Naive thymus-derived CD4-positive, alpha-beta T cell (primary cell): ENCODE data around the gene SEMA6A. TPM values are rescaled to one million over a fixed set of nuclear protein-coding genes. Genes with fewer than 3 reads are reported as not detected.
"Not testable (repeated sequence)": the region's sequence is repeated elsewhere in the genome, so short reads cannot be mapped to it uniquely, and the experiment has no call there.

Source experiments
- ATAC-seq: fragments of 150-1000 bp; cut with Tn5 transposase; 2 replicates; pipeline ENCODE4 v1.10.0; 2021; ENCODE audit warnings: mild to moderate bottlenecking, moderate library complexity
- CTCF ChIA-PET: fragments of 350-600 bp; sonication (Branson Sonifier 250); formaldehyde crosslinking; loops from one replicate; lab custom pipeline; 2021; ENCODE audit warnings: antibody characterized with exemption; lab: Charles Lee
- POLR2A ChIA-PET: fragments of 350-600 bp; sonication (Branson Sonifier 250); formaldehyde crosslinking; loops from one replicate; lab custom pipeline; 2021; ENCODE audit warnings: antibody characterized with exemption, inconsistent platforms; lab: Charles Lee
- DNase-seq, 9 donors: peaks; one replicate each; pipeline versions ENCODE4 v3.0.0 to v3.0.0-alpha.2; 2020 to 2022; ENCODE audit warnings: mixed read lengths in 1 of 9
- H3K27ac ChIP-seq: one replicate; pipeline ENCODE4 v1.7.0; 2013; ENCODE audit warnings: mild to moderate bottlenecking, low read depth, low read length, moderate library complexity
- H3K27me3 ChIP-seq, 2 donors: one replicate each; pipeline ENCODE4 v1.7.0; 2013; ENCODE audit warnings: low read length in 2 of 2, mild to moderate bottlenecking in 2 of 2, moderate library complexity in 2 of 2; ENCODE audit not compliant: control insufficient read depth in 2 of 2, insufficient read depth in 2 of 2
- H3K36me3 ChIP-seq, 3 experiments: 1 replicate in 2 of 3; 2 replicates in 1 of 3; pipeline ENCODE4 v1.7.0; 2013; ENCODE audit warnings: low read length in 3 of 3, mild to moderate bottlenecking in 3 of 3, moderate library complexity in 1 of 3; ENCODE audit not compliant: insufficient read depth in 3 of 3, control insufficient read depth in 2 of 3
- H3K4me1 ChIP-seq, 2 donors: one replicate each; pipeline ENCODE4 v1.7.0; 2013; ENCODE audit warnings: low read length in 2 of 2, mild to moderate bottlenecking in 2 of 2, moderate library complexity in 1 of 2; ENCODE audit not compliant: control insufficient read depth in 2 of 2, insufficient read depth in 2 of 2
- H3K4me3 ChIP-seq: 2 replicates; pipeline ENCODE4 v1.7.0; 2013; ENCODE audit warnings: mild to moderate bottlenecking, low read length
- H3K9me3 ChIP-seq, 3 experiments: 1 replicate in 2 of 3; 2 replicates in 1 of 3; pipeline ENCODE4 v1.7.0; 2013; ENCODE audit warnings: low read length in 3 of 3; ENCODE audit not compliant: control insufficient read depth in 2 of 3
- H3K27ac Mint-ChIP-seq, 9 donors: one replicate each; pipeline ENCODE4 v1.8.0; 2020 to 2022; ENCODE audit warnings: mixed read lengths in 9 of 9, mild to moderate bottlenecking in 8 of 9, moderate library complexity in 5 of 9, inconsistent platforms in 2 of 9
- H3K27me3 Mint-ChIP-seq, 5 donors: one replicate each; pipeline ENCODE4 v1.8.0; 2021 to 2022; ENCODE audit warnings: mixed read lengths in 5 of 5, mild to moderate bottlenecking in 1 of 5
- H3K36me3 Mint-ChIP-seq, 5 donors: one replicate each; pipeline ENCODE4 v1.8.0; 2020 to 2022; ENCODE audit warnings: mixed read lengths in 5 of 5, mild to moderate bottlenecking in 3 of 5, inconsistent platforms in 1 of 5
- H3K4me1 Mint-ChIP-seq, 7 donors: one replicate each; pipeline ENCODE4 v1.8.0; 2020 to 2022; ENCODE audit warnings: mixed read lengths in 7 of 7, mild to moderate bottlenecking in 3 of 7, inconsistent platforms in 1 of 7
- H3K4me3 Mint-ChIP-seq, 10 donors: one replicate each; pipeline ENCODE4 v1.8.0; 2020 to 2022; ENCODE audit warnings: mild to moderate bottlenecking in 10 of 10, mixed read lengths in 10 of 10, moderate library complexity in 6 of 10, inconsistent platforms in 2 of 10
- H3K9me3 Mint-ChIP-seq, 11 donors: one replicate each; pipeline ENCODE4 v1.8.0; 2020 to 2022; ENCODE audit warnings: mixed read lengths in 11 of 11, mild to moderate bottlenecking in 4 of 11, inconsistent platforms in 1 of 11, moderate library complexity in 1 of 11
- intact Hi-C, 2 donors: fragments of 100-400 bp; cut with micrococcal nuclease; formaldehyde crosslinking; loops; one replicate each; pipeline ENCODE4 v1.15.1; 2023
- polyA plus RNA-seq, 2 donors: library from polyadenylated mRNA; unstranded; fragments of 300-500 nt; fragmentation: Illumina TruSeq; gene quantifications; one replicate each; pipeline ENCODE4 v1.2.3, GENCODE V29; 2021
- total RNA-seq, 6 experiments: library from RNA in 5 of 6; stranded (reverse) in 5 of 6; gene quantifications; 1 replicate in 5 of 6; 2 replicates in 1 of 6; pipeline ENCODE4 v1.2.3 and lab custom pipeline; 2021 to 2026

Gene SEMA6A
- total and polyA plus RNA-seq, 7 experiments from 2014 or later = 0.87 to 1.5 TPM; not detected in 5

DNA sequence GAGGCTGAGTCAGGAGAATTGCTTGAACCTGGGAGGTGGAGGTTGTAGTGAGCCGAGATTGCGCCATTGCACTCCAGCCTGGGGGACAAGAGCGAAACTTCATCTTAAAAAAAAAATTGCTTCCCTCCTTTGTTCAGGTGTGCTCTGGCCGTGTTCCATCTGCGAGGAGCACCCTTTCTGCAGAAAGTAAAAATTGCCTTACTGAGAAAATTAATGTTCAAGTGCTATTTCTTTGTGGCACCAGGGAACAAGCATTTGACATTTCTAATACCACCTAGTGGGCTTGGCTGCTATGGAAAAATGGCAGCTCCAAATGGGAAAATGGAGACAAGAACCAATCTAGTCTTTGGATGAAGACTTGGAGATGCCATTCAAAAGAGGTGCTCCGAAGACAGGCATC lies 29.2 kb downstream of the SEMA6A start:
- H3K9me3 ChIP-seq = peaks cover 0 to 15% (median 0%) of the 10 kb centered on the region in 3 experiments
- H3K36me3 ChIP-seq, DNase-seq, H3K4me3 ChIP-seq, H3K27ac Mint-ChIP-seq, H3K27me3 ChIP-seq, ATAC-seq, H3K4me3 Mint-ChIP-seq, H3K4me1 Mint-ChIP-seq, H3K27ac ChIP-seq, H3K4me1 ChIP-seq, H3K27me3 Mint-ChIP-seq, CTCF ChIA-PET, POLR2A ChIA-PET, intact Hi-C loops: not testable (repeated sequence)
- H3K9me3 Mint-ChIP-seq = peaks cover 8 to 43% (median 23%) of the 10 kb centered on the region in 11 donors
- H3K36me3 Mint-ChIP-seq = peaks cover 0 to 11% (median 5%) of the 10 kb centered on the region in 5 donors

GRCh38 chr5:116544531-116545241 lies 29.9 kb downstream of the SEMA6A start:
- Mint-ChIP-seq H3K27ac (no peak overlapping the region), H3K36me3 (peaks cover 0 to 14% (median 5%) of the 10 kb centered on the region in 5 donors), H3K4me1 (no peaks in the 10 kb centered on the region), H3K9me3 (peaks cover 8 to 43% (median 23%) of the 10 kb centered on the region in 11 donors), H3K4me3 (no peak overlapping the region), H3K27me3 (peaks cover 0 to 9% (median 0%) of the 10 kb centered on the region in 5 donors)
- ChIA-PET POLR2A (no interaction called here), CTCF (no interaction called here)
- no peaks in the 10 kb centered on the region for H3K27me3 ChIP-seq
- no peak for ATAC-seq
- no peak for DNase-seq
- H3K27ac ChIP-seq = no peak overlapping the region
- H3K4me1 ChIP-seq = no peaks in the 10 kb centered on the region
- H3K4me3 ChIP-seq = no peak overlapping the region
- no peaks in the 10 kb centered on the region for H3K36me3 ChIP-seq
- intact Hi-C loops = no loop called here
- H3K9me3 ChIP-seq = peaks cover 0 to 15% (median 0%) of the 10 kb centered on the region in 3 experiments

GRCh38 chr5:116543501-116543900 lies 31.1 kb downstream of the SEMA6A start:
- CTCF ChIA-PET = no interaction called here
- DNase-seq = no peak
- no peak overlapping the region for H3K27ac ChIP-seq
- Mint-ChIP-seq H3K36me3 (peaks cover 0 to 14% (median 5%) of the 10 kb centered on the region in 5 donors), H3K27ac (no peak overlapping the region), H3K9me3 (peaks cover 8 to 43% (median 23%) of the 10 kb centered on the region in 11 donors), H3K4me1 (no peaks in the 10 kb centered on the region), H3K27me3 (peaks cover 0 to 6% (median 0%) of the 10 kb centered on the region in 5 donors), H3K4me3 (no peak overlapping the region)
- POLR2A ChIA-PET = no interaction called here
- H3K9me3 ChIP-seq = peaks cover 0 to 15% (median 0%) of the 10 kb centered on the region in 3 experiments
- ATAC-seq = no peak
- no peaks in the 10 kb centered on the region for H3K36me3 ChIP-seq
- intact Hi-C loops = no loop called here
- no peak overlapping the region for H3K4me3 ChIP-seq
- no peaks in the 10 kb centered on the region for H3K27me3 ChIP-seq
- H3K4me1 ChIP-seq = no peaks in the 10 kb centered on the region

DNA sequence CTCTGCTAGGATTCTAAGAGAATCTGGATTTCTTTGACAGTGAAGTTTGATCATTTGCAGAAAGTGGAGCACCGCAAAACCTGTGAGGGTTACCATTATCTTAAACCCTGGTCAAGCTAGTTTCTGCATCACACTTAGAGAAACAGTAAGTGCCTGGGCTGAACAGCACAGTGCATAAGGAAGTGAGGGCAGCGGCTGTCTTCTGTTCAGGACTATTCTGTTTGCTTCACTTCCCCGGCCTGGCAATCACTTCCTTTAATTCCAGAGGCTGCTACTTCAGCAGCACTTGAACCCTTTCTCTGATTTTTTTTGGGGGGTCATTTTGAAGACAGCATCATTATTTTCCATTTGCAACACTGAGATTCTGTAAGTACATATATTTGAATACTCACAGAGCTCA lies 32.0 kb downstream of the SEMA6A start:
- H3K4me1 Mint-ChIP-seq = no peaks in the 10 kb centered on the region
- peaks cover 0 to 15% (median 0%) of the 10 kb centered on the region in 3 experiments for H3K9me3 ChIP-seq
- POLR2A ChIA-PET = no interaction called here
- H3K27ac Mint-ChIP-seq = no peak overlapping the region
- CTCF ChIA-PET = no interaction called here
- ATAC-seq (no peak), DNase-seq (no peak)
- H3K27ac ChIP-seq = no peak overlapping the region
- H3K36me3 ChIP-seq = no peaks in the 10 kb centered on the region
- H3K4me3 Mint-ChIP-seq = no peak overlapping the region
- H3K27me3 Mint-ChIP-seq = peaks cover 0 to 6% (median 0%) of the 10 kb centered on the region in 5 donors
- H3K36me3 Mint-ChIP-seq = peaks cover 0 to 10% (median 5%) of the 10 kb centered on the region in 5 donors
- H3K9me3 Mint-ChIP-seq = peaks cover 8 to 35% (median 23%) of the 10 kb centered on the region in 11 donors
- intact Hi-C loops = no loop called here
- H3K4me1 ChIP-seq = no peaks in the 10 kb centered on the region
- no peak overlapping the region for H3K4me3 ChIP-seq
- no peaks in the 10 kb centered on the region for H3K27me3 ChIP-seq

DNA sequence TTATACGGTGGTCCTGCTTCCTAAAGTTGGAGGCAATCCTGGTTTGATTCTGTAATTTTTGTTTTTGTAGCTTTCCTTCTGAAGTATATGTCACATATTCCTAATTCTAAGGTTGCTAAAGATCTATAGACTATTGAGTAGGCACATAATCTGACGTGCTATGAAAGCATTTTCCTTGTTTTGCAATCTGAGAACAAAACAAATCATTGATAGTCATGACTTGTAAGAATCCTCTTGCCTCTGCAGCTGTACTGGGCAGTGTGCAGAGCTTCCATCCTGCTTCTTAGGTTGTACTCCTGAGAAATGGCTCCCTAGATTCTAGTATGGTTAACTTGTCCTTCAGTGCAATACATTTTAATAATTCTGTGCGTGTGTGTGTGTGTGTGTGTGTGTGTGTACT lies 35.4 kb downstream of the SEMA6A start:
- H3K27ac ChIP-seq = no peak overlapping the region
- Mint-ChIP-seq H3K36me3 (peaks cover 0 to 3% (median 0%) of the 10 kb centered on the region in 5 donors), H3K4me1 (no peaks in the 10 kb centered on the region), H3K27ac (no peak overlapping the region), H3K9me3 (peaks cover 0 to 20% (median 3%) of the 10 kb centered on the region in 11 donors), H3K4me3 (no peak overlapping the region), H3K27me3 (peaks cover 0 to 6% (median 0%) of the 10 kb centered on the region in 5 donors)
- DNase-seq = no peak
- no peaks in the 10 kb centered on the region for H3K4me1 ChIP-seq
- ATAC-seq = no peak
- intact Hi-C loops = no loop called here
- CTCF ChIA-PET = no interaction called here
- peaks cover 0 to 4% (median 0%) of the 10 kb centered on the region in 3 experiments for H3K9me3 ChIP-seq
- no peaks in the 10 kb centered on the region for H3K36me3 ChIP-seq
- no peaks in the 10 kb centered on the region for H3K27me3 ChIP-seq
- POLR2A ChIA-PET = no interaction called here
- no peak overlapping the region for H3K4me3 ChIP-seq

DNA sequence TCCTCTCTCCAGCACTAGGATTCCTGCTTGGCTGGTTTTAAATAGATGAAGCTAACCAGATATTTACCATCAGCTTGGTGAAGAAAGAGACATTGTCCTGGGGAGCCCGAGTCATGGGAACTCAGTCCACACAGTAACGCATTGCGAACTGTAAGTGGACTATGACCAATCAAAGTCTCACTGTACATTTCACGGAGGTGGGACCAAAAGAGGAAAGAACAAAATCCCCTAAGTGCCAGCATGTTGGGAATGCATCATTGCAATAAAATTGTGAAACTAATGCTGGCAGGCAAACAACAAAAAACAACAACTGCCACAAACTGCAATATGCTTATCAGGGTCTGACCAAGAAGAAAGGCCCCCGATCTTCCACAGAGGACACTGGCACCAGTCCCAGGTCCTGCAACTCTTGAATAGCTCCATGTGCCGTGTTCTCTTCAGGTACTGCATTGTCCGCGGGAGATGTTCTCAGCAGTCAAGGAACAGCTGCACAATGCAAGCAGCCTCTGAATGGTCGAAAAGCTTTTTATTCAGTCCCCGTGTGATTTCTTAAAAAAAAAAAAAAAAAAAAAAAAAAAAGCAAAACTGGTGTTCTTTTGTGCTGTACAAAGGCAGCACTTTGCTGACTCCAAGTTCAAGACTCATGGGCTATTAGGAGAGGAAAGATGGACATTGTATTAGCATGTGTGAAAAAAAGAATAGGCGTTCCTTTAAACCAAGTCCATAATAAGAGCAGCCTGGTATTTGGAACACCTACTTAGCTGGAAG lies 38.1 kb downstream of the SEMA6A start:
- ATAC-seq (no peak), DNase-seq (no peak)
- Histone ChIP-seq H3K27me3 (no peaks in the 10 kb centered on the region), H3K27ac (no peak overlapping the region), H3K9me3 (no peaks in the 10 kb centered on the region), H3K36me3 (no peaks in the 10 kb centered on the region), H3K4me1 (no peaks in the 10 kb centered on the region), H3K4me3 (no peak overlapping the region)
- POLR2A ChIA-PET = no interaction called here
- H3K9me3 Mint-ChIP-seq = peaks cover 0 to 10% (median 0%) of the 10 kb centered on the region in 11 donors
- intact Hi-C loops = no loop called here
- CTCF ChIA-PET = no interaction called here
- H3K4me3 Mint-ChIP-seq = no peak overlapping the region
- H3K4me1 Mint-ChIP-seq = no peaks in the 10 kb centered on the region
- H3K27ac Mint-ChIP-seq = no peak overlapping the region
- peaks cover 0 to 6% (median 0%) of the 10 kb centered on the region in 5 donors for H3K27me3 Mint-ChIP-seq
- peaks cover 0 to 3% (median 0%) of the 10 kb centered on the region in 5 donors for H3K36me3 Mint-ChIP-seq
